Retinal pigment epithelial cell (primary cell): ENCODE data around the gene RNU6-9.
"Not testable (repeated sequence)": the region's sequence is repeated elsewhere in the genome, so short reads cannot be mapped to it uniquely, and the experiment has no call there.

ENCODE experiments used
- DNase-seq: peaks from one replicate; pipeline ENCODE4 v3.0.0-alpha.2; 2010; ENCODE audit warnings: low read depth
- H3K4me3 ChIP-seq: 2 replicates; pipeline ENCODE4 v1.5.1; 2011; ENCODE audit warnings: mild to moderate bottlenecking, low read length, control low read depth, moderate library complexity
- CTCF ChIP-seq: conservative IDR thresholded peaks from 2 replicates; pipeline ENCODE4 v1.5.1; 2011; ENCODE audit warnings: low read depth, low read length, control low read depth, inconsistent platforms

The RNU6-9 gene

GRCh38 chr19:875265-875879, 17.9 kb upstream of the RNU6-9 start:
- no peak for TF ChIP-seq CTCF
- no peak for DNase-seq
- no peak overlapping the region for H3K4me3 ChIP-seq

DNA sequence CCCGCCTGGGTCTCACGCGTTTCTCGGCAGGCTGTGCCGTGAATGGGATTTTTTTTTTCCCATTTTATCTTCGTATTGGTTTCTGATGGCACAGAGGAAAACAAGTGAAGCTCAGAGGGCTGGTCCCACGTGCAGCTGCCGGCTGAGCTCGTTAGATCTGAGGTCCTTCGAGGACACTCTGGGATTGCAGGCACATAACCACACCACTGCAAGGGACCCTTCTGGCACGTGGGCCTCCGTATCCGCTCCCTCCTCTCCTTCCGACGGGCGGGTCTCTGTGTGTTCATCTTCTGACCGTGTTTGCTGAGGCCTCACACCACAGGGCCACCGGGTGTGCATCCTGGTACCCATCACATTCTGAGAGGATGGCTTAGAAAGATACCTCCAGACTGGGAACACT, 17.2 kb upstream of the RNU6-9 start:
- H3K4me3 ChIP-seq, result no peak overlapping the region
- DNase-seq, result no peak
- TF ChIP-seq CTCF, result no peak

DNA sequence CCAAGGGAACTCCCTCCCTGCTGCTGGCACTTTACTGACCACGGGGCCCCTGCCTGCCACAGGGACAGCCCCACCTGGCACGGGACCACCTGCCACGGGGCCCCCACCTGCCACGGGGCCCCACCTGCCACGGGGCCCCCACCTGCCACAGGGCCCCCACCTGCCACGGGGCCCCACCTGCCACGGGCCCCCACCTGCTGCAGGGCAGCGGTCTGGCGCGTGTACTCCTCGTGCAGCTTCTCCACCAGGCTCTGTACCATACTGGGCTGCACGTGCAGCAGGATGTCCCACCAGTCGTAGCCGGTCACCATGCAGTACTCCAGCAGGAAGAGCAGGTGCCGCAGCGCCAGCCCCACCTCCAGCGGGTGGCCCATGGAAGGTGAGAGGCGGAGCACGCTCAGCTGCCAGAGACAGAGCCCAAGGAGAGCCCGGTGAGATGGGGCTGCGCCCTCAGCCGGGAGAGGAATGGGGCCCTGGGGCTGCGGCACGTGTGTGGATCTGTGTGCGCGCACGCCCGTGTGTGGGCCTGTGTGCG, 16.4 kb upstream of the RNU6-9 start:
- H3K4me3 ChIP-seq, result no peak overlapping the region
- no peak for TF ChIP-seq CTCF
- no peak for DNase-seq

GRCh38 chr19:877992-878660, 15.2 kb upstream of the RNU6-9 start:
- DNase-seq, H3K4me3 ChIP-seq: not testable (repeated sequence)

DNA sequence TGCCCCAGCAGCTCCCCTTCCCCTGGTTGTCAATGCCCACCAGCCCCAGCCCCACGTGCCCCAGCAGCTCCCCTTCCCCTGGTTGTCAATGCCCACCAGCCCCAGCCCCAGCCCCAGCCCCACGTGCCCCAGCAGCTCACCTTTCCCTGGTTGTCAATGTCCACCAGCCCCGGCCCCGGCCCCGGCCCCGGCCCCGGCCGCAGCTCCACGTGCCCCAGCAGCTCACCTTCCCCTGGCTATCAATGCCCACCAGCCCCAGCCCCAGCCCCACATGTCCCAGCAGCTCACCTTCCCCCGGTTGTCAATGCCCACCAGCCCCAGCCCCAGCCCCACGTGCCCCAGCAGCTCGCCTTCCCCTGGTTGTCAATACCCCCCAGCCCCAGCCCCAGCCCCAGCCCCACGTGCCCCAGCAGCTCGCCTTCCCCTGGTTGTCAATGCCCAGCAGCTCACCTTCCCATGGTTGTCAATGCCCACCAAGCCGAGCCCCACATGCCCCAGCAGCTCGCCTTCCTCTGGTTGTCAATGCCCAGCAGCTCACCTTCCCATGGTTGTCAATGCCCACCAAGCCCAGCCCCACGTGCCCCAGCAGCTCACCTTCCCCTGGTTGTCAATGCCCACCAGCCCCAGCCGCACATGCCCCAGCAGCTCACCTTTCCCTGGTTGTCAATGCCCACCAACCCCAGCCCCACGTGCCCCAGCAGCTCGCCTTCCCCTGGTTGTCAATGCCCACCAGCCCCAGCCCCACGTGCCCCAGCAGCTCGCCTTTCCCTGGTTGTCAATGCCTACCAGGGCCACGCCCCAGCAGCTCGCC, 14.3 kb upstream of the RNU6-9 start:
- H3K4me3 ChIP-seq, DNase-seq: not testable (repeated sequence)

DNA sequence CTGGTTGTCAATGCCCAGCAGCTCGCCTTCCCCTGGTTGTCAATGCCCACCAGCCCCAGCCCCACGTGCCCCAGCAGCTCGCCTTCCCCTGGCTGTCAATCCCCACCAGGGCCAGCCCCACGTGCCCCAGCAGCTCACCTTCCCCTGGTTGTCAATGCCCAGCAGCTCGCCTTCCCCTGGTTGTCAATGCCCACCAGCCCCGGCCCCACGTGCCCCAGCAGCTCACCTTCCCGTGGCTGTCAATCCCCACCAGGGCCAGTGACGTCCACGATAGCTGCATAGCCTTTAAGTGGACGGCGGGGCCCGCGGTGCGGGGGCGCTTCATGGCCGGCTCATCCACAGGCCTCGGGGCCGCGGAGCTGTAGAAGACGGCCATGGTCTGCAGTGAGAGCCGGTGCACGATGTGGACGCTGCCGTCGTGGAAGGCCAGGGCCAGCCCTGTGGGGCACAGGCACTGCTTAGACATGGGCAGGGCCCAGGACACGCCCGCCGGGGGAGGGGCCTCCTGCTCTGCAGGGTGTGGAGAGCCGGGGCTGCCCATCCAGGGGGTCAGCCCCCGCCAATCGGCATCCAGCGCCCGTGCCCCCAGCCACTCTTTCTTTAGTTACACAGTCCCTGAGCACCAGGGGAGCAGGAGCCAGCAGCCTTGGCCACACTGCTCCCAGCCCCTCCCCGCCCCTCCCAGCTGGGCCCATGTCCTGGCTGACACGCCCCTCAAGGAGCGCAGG, 13.4 kb upstream of the RNU6-9 start:
- no peak for DNase-seq

More for the DNA sequence above, 13.4 kb upstream of the RNU6-9 start:
- no peak for TF ChIP-seq CTCF
- H3K4me3 ChIP-seq, result no peak overlapping the region
